ENCODE measurements around the gene WDR73. TPM values are rescaled to one million over a fixed set of nuclear protein-coding genes. Genes with fewer than 3 reads are reported as not detected.

Gene WDR73
- total RNA-seq, 1 donor from 2014 or later = 25.7 TPM

GRCh38 chr15:84621358-84621979 is 32.6 kb downstream of the WDR73 start:
- intact Hi-C loops (cut with micrococcal nuclease) = no loop called here

DNA sequence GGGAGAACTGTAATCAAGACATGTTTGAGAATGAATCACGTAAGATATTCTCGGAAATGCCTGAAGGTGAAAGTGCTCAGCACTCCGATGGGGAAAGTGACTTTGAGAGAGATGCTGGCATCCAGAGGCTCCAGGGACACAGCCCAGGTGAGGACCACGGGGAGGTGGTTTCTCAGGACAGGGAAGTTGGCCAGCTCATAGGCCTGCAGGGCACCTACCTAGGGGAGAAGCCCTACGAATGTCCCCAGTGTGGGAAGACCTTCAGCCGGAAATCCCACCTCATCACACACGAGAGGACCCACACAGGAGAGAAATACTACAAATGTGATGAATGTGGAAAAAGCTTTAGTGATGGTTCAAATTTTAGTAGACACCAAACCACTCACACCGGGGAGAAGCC is 33.5 kb downstream of the WDR73 start:
- intact Hi-C loops (cut with micrococcal nuclease) = no loop called here

- intact Hi-C loops (cut with micrococcal nuclease) = no loop called here
Observed at GRCh38 chr15:84616235-84616634, 37.8 kb downstream of the WDR73 start.

DNA sequence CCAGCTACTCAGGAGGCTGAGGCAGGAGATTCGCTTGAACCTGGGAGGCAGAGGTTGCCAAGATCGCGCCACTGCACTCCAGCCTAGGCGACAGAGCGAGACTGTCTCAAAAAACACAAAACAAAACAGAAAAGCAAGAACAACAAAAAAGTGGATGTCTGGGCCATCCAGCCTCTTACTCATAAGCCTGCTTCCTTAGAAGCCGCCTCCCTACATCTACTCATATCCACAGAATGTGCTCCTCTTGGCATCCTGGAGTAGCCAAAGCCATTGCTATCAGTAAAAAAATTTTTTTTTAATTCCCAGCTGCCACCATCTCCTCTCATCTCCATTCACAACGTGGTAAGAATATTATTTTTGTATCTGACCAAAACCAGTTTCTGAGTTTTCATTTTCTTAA is 42.5 kb downstream of the WDR73 start:
- intact Hi-C loops (cut with micrococcal nuclease) = no loop called here

GRCh38 chr15:84609818-84610525 is 44.1 kb downstream of the WDR73 start:
- intact Hi-C loops (cut with micrococcal nuclease) = no loop called here

GRCh38 chr15:84608707-84609284 is 45.3 kb downstream of the WDR73 start:
- intact Hi-C loops (cut with micrococcal nuclease) = no loop called here

- intact Hi-C loops (cut with micrococcal nuclease) = no loop called here
Observed at GRCh38 chr15:84606653-84607120, 47.4 kb downstream of the WDR73 start.

GRCh38 chr15:84605554-84605882 is 48.6 kb downstream of the WDR73 start:
- intact Hi-C loops (cut with micrococcal nuclease) = no loop called here

DNA sequence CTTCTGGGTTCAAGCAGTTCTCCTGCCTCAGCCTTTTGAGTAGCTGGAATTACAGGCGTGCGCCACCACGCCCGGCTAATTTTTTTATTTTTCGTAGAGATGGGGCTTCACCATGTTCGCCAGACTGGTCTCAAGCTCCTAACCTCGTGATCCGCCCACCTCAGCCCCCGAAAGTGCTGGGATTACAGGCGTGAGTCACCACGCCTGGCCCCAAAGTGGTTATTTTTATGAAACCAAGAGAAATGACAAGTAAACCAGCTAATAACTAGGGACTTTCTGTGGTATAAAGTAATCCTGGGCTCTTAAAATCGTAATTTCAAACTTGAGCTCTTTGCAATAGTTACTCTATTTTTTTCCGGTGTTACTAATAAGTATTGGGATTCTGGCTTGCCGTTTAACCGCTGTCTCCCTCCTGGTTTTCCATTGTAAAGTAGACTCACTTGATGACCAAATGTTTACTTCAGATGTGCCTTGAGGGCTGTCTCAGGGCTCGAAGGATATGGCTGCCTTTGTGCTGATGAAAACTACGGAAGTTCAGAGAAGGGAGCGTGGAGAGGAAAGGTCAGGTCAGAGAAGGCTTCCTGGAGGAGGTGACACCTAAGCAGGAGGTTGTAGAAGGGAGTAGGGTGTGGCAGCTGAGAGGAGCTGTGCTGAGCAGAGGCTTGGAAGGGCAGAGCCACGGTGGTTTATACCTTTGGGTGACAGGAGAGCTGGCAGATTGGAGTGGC is 49.1 kb downstream of the WDR73 start:
- intact Hi-C loops (cut with micrococcal nuclease) = no loop called here

DNA sequence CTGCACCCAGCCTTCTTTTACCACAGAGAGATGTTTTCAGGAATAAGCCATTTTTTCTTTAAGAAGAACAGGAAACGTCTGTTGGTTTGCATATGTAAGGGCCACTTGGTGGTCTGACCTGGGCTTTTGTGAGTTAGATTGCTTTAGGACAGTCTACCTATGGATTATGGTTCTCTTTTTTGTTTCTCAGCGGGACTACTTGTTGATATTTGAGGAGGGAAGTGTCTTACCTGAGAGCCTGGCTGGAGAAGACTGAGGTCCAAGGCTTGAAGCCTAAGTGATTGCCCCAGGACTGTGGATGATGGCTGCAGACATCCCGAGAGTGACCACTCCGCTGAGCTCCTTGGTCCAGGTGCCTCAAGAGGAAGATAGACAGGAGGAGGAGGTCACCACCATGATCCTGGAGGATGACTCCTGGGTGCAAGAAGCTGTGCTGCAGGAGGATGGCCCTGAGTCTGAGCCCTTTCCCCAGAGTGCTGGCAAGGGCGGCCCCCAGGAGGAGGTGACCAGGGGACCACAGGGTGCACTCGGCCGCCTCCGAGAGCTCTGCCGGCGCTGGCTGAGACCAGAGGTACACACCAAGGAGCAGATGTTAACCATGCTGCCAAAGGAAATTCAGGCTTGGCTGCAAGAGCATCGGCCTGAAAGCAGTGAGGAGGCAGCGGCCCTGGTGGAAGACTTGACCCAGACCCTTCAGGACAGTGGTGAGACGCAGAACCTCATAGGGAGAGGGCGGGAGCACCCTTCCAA is 50.3 kb downstream of the WDR73 start:
- intact Hi-C loops (cut with micrococcal nuclease) = no loop called here

DNA sequence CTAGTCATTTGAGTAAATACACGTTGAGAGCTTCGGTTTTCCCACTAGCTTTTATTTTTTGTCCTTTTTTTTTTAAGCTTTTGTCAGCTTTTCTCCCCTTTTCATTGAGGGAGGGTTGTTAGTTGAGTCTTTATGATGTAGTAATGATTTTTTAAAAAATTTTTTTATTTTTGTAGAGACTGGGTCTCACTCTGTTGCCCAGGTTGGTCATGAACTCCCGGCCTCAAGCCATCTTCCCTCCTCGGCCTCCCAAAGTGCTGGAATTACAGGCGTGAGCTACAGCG is 52.6 kb downstream of the WDR73 start:
- intact Hi-C loops (cut with micrococcal nuclease) = no loop called here

DNA sequence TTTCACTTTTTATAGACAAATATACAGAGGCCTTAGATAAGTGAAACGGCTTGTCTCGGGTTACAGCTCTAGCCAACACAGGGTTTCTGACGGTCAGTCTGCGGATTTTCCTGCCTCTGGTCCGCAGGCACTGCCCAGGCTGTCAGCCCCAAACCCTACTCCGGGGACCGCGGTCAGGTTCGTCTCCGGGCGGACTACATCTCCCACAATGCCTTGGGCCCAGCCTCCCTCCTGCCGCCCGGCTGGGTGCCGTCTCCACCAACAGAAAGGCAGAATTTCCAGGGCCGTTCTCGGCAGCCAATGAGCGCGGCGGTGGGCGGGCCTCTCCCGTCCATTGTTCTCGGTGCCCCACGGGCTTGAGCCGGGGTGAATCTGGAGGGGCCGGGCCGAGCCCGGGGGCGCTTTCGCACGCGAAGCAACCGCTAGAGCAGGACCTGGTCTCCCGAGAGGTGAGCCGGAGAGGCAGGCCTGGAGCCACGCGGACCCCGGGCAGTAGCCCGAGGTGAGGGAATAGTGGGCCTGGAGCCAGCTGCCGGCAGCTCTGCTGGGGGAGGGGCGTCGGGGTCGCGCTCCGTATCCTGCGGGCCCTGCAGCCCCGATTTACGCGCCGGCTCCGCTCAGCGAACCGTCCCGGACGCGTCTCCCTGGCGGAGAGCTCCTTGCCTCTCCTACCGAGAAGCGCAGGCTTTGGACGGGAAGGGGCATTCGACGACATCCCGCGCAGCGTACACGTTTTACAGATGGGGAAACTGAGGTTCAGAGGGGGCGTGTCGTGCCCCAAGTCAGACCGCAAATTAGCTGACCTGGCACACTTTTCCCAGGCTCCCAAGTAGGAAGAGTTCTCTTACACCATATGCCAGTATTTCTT is 53.2 kb downstream of the WDR73 start, which contains the start of gene ZSCAN2:
TSS of gene ZSCAN2 (plus strand) at position 323 of the 868 bp plus-strand sequence. CDS start 2,919 bp downstream, outside the sequence.
- intact Hi-C loops (cut with micrococcal nuclease) = loop anchor here (1.0 kb wide), 7 partner anchors 31 to 147 kb away; partner anchors contain the start of genes SEC11A, WDR73 and ZNF592

- intact Hi-C loops (cut with micrococcal nuclease) = loop anchor here (1.0 kb wide), 7 partner anchors 30 to 148 kb away; partner anchors contain the start of genes SEC11A, WDR73 and ZNF592
Observed at GRCh38 chr15:84600331-84600686, 53.8 kb downstream of the WDR73 start.

GRCh38 chr15:84599906-84600305 is 54.2 kb downstream of the WDR73 start:
- intact Hi-C loops (cut with micrococcal nuclease) = loop anchor here (1.0 to 10.0 kb wide), 8 partner anchors 30 to 148 kb away; partner anchors contain the start of genes SEC11A, WDR73 and ZNF592

DNA sequence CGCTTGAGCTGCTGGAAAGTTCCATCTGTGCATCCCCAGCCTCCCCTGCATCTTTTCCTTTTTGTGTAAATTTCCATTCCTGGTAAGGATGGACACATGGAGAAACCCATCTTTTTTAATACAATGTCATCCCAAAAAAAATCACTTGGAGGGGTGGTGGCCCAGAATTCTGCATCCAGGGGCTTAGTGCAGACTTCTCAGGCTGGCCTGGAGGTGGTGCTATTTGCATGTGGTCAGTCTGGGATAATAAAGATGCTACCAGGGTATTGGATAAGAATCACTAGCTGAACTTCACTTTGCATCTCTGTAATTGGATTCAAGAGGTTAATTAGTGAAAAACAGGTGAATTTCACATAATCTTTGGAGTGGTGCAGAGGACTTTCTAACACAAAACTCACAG is 55.1 kb downstream of the WDR73 start:
- intact Hi-C loops (cut with micrococcal nuclease) = loop anchor here (1.0 to 10.0 kb wide), 4 partner anchors 64 to 382 kb away; partner anchors contain the start of gene PDE8A

- intact Hi-C loops (cut with micrococcal nuclease) = loop anchor here (1.0 to 10.0 kb wide), 4 partner anchors 63 to 383 kb away; partner anchors contain the start of gene PDE8A
Observed at GRCh38 chr15:84598250-84598649, 55.8 kb downstream of the WDR73 start.

DNA sequence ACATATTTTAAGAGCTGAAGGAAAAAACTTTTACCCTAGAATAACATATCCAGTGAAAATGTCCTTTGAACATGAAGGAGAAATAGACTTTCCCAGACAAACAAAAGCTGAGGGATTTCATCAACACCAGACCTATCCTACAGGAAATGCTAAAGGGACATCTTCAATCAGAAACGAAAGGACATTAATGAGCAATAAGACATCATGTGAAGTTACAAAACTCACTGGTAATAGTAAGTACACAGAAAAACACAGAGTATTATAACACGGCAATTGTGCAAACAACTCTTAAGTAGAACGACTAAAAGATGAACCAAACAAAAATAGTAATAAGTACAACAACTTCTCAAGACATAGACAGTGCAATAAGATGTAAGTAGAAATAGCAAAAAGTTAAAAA is 56.8 kb downstream of the WDR73 start:
- intact Hi-C loops (cut with micrococcal nuclease) = loop anchor here (10.0 kb wide), 1 partner anchor 62 kb away; no protein-coding TSS in a partner anchor

DNA sequence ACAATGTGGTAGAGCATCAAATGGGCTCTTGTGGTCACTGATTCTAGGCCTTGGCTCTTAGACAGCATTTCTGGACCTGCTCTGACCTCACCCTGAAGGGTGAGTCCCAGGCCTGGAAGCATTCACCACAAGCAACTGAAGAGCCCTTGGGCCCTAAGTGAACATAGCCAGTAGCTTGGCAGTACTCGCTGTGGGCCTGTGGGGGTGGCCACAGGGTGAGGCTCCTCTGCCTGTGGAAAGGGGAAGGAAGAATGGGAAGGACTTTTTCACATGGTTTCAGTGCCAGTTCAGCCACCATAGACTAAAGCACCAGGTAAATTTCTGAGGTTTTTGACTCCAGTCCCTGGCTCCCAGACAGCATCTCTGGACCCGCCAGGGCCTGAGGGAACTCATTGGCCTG is 58.4 kb downstream of the WDR73 start:
- intact Hi-C loops (cut with micrococcal nuclease) = loop anchor here (10.0 kb wide), 1 partner anchor 61 kb away; no protein-coding TSS in a partner anchor

DNA sequence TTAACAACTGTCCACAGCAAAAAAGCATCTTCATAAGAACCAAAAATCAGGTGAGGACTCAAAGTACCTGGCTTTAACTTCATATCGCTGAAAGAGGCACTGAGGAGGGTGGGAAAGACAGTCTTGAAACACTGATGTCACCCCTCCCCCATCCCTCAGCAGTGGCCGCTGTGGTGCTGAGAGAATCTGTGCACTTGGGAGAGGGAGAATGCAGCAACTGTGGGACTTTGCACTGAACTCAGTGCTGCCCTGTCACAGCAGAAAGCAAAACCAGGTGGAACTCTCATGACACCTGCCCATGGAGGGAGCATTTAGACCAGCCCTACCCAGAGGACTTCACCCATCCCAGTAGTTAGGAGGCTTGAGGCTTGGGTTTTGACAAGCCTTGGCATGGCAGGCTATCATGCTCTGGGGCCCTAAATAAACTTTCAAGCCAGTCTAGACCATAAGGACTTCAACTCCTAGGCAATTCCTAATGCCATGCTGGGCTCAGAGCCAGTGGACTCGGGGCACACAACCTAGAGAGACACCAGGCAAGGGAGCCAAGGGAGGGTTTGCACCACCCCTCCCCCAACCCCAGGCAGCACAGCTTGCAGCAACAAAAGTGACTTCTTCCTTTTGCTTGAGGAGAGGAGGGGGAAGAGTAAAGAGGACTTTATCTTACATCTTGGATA is 59.3 kb downstream of the WDR73 start:
- intact Hi-C loops (cut with micrococcal nuclease) = loop anchor here (10.0 kb wide), 1 partner anchor 60 kb away; no protein-coding TSS in a partner anchor

All from T-helper 1 cell treated with Interleukin-12 subunit alpha and Interleukin-12 subunit beta and Interleukin-4 antibody, amounts not matched to agents 30 ng/mL and 1 ng/mL, for 36 hours (primary cell).